HG02678 (cell line): Measurements from ENCODE around the gene PCDHA6.
"Not testable (repeated sequence)": the region's sequence is repeated elsewhere in the genome, so short reads cannot be mapped to it uniquely, and the experiment has no call there.

Experiments
- ATAC-seq: cut with Tn5 transposase; IDR thresholded peaks from one replicate; pipeline ENCODE4 v1.9.1; 2021; ENCODE audit warnings: mild to moderate bottlenecking, moderate library complexity; ENCODE audit not compliant: unreplicated experiment

The PCDHA6 gene

GRCh38 chr5:140827704-140828361 is at the start of gene PCDHA6:
TSS of gene PCDHA6 (plus strand) at chr5:140827960. CDS start at chr5:140828092, 132 bp downstream.
- ATAC-seq: no peak

- ATAC-seq: no peak
Observed at GRCh38 chr5:140780512-140780911, 47.2 kb upstream of the PCDHA6 start.

- ATAC-seq: no peak
Observed at GRCh38 chr5:140785905-140786686, 41.7 kb upstream of the PCDHA6 start, which contains the start of gene PCDHA1. TSS of gene PCDHA1 (plus strand) at chr5:140786140.

DNA sequence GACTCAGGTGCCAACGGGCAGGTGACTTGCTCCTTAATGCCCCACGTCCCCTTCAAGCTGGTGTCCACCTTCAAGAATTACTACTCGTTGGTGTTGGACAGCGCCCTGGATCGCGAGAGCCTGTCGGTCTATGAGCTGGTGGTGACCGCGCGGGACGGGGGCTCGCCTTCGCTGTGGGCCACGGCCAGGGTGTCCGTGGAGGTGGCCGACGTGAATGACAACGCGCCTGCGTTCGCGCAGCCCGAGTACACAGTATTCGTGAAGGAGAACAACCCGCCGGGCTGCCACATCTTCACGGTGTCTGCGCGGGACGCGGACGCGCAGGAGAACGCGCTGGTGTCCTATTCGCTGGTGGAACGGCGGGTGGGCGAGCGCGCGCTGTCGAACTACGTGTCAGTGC is 40.3 kb upstream of the PCDHA6 start:
- not testable (repeated sequence) for ATAC-seq

GRCh38 chr5:140787849-140788504 is 39.8 kb upstream of the PCDHA6 start:
- not testable (repeated sequence) for ATAC-seq

DNA sequence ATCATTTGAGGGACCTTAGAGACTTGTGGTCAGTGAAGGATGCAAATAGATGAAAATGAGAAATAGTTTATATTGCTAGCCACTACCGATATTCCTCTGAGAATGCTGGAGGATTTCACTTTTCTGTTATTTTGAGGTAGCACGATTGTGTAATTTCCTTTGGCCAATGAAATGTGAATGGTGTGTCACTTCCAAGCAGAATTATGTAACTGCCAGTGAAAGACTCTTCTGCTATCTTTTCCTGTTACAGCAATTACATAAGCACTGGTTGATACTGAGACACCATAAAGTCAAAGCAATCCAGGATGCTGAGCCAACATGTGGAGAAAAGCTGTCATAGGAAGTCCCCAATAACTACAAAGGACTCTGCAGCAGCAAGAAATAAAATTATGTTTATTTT is 36.7 kb upstream of the PCDHA6 start:
- no peak for ATAC-seq

DNA sequence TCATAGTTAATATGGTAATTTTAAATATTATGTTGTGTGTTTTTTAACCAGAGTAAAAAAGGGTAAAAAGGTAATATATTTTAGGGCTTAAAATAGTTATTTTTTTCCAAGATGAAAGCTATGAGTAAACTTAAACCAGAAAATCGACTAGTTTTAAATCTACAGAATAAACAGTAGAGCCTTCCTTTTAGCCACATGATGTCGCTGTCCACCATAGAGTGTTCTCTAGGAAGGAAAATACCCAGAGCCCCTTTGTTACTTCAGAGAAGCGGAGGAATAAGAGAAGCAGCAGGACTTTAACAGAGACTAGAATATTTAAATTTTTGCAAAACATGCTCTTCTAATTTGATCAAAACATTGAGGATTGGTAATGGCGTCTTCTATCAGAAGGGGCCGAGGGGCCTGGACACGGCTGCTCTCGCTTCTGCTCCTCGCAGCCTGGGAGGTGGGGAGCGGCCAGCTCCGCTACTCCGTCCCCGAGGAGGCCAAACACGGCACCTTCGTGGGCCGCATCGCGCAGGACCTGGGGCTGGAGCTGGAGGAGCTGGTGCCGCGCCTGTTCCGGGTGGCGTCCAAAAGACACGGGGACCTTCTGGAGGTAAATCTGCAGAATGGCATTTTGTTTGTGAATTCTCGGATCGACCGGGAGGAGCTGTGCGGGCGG is 33.0 kb upstream of the PCDHA6 start, which contains the start of gene PCDHA2:
Gene PCDHA2 (plus strand): TSS at position 258 of the 664 bp plus-strand sequence.
- ATAC-seq: no peak

- no peak for ATAC-seq
Observed at GRCh38 chr5:140795259-140795641, 32.5 kb upstream of the PCDHA6 start.

DNA sequence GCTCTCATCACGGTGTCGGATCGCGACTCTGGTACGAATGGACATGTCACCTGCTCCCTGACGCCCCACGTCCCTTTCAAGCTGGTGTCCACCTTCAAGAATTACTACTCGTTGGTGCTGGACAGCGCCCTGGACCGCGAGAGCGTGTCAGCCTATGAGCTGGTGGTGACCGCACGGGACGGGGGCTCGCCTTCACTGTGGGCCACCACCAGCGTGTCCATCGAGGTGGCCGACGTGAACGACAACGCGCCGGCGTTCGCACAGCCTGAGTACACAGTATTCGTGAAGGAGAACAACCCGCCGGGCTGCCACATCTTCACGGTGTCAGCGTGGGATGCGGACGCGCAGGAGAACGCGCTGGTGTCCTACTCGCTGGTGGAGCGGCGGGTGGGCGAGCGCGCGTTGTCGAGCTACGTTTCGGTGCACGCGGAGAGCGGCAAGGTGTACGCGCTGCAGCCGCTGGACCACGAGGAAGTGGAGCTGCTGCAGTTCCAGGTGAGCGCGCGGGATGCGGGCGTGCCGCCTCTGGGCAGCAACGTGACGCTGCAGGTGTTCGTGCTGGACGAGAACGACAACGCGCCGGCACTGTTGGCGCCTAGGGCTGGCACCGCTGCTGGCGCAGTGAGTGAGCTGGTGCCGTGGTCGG is 31.6 kb upstream of the PCDHA6 start:
- not testable (repeated sequence) for ATAC-seq

GRCh38 chr5:140796718-140797095 is 31.1 kb upstream of the PCDHA6 start:
- ATAC-seq: no peak

- ATAC-seq: no peak
Observed at GRCh38 chr5:140800816-140801493, 26.8 kb upstream of the PCDHA6 start, which contains the start of gene PCDHA3. TSS of gene PCDHA3 (plus strand) at chr5:140801057.

GRCh38 chr5:140801494-140801841 is 26.3 kb upstream of the PCDHA6 start:
- ATAC-seq: no peak

- not testable (repeated sequence) for ATAC-seq
Observed at GRCh38 chr5:140802381-140802780, 25.4 kb upstream of the PCDHA6 start.

DNA sequence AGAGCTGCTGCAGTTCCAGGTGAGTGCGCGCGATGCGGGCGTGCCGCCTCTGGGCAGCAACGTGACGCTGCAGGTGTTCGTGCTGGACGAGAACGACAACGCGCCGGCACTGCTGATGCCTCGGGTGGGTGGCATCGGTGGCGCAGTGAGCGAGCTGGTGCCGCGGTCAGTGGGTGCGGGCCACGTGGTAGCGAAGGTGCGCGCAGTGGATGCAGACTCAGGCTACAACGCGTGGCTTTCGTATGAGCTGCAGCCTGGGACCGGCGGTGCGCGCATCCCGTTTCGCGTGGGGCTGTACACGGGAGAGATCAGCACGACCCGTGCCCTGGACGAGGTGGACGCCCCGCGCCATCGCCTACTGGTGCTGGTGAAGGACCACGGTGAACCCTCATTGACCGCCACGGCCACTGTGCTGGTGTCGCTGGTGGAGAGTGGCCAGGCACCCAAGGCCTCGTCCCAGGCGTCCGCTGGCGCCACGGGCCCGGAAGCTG is 24.9 kb upstream of the PCDHA6 start:
- no peak for ATAC-seq

DNA sequence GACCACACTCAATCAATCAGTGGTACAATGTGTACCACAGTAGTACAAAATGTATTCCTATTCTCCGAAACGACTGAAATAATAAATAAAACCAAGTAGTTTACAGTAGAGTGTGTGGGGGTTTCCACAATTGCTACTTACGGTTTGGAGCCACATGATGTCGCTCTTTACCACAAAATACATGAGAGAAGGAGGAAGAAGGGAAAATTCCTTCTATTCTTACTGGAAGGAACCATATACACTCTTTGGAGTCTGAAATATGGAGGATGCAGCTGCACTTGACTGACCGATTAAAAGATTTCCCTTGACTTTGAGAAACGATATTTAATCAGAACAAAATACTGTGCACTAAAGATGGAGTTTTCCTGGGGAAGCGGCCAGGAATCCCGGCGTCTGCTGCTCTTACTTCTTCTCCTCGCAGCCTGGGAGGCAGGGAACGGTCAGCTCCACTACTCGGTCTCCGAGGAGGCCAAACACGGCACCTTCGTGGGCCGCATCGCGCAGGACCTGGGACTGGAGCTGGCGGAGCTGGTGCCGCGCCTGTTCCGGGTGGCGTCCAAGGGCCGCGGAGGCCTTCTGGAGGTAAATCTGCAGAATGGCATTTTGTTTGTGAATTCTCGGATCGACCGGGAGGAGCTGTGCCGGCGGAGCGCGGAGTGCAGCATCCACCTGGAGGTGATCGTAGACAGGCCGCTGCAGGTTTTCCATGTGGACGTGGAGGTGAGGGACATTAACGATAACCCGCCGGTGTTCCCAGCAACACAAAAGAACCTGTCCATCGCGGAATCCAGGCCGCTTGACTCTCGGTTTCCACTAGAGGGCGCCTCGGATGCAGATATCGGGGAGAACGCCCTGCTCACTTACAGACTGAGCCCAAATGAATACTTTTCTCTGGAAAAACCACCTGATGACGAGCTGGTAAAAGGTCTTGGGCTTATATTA is 20.7 kb upstream of the PCDHA6 start, which contains the start of gene PCDHA4:
Gene PCDHA4 (plus strand): TSS at position 235 of the 942 bp plus-strand sequence.
- ATAC-seq: no peak

DNA sequence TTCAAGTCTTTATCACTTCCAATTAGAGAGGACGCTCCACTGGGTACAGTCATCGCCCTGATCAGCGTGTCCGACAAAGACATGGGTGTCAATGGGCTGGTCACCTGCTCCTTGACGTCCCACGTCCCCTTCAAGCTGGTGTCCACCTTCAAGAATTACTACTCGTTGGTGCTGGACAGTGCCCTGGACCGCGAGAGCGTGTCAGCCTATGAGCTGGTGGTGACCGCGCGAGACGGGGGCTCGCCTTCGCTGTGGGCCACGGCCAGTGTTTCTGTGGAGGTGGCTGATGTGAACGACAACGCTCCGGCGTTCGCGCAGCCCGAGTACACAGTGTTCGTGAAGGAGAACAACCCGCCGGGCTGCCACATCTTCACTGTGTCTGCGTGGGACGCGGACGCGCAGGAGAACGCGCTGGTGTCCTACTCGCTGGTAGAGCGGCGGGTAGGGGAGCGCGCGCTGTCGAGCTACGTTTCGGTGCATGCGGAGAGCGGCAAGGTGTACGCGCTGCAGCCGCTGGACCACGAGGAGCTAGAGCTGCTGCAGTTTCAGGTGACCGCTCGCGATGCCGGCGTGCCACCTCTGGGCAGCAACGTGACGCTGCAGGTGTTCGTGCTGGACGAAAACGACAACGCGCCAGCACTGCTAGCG is 19.4 kb upstream of the PCDHA6 start:
- not testable (repeated sequence) for ATAC-seq

GRCh38 chr5:140808889-140809291 is 18.9 kb upstream of the PCDHA6 start:
- ATAC-seq: no peak
